GM23248 (cell line): Measurements from ENCODE around the gene PLA2G2E. TPM values are rescaled to one million over a fixed set of nuclear protein-coding genes. Genes with fewer than 3 reads are reported as not detected.
A peak's percentile ranks its signal among the peaks of the same experiment; 100 is the strongest.

Experiments
- DNase-seq: peaks from one replicate; pipeline ENCODE4 v3.0.0-alpha.2; 2015
- H2AFZ ChIP-seq: fragments of 200-600 bp; sonication (generic); 2 replicates; pipeline ENCODE4 v1.6.1; 2016; ENCODE audit warnings: antibody characterized with exemption
- H3F3A ChIP-seq: fragments of 200-600 bp; sonication (generic); 2 replicates; pipeline ENCODE4 v1.6.1; 2016; ENCODE audit warnings: mild to moderate bottlenecking, antibody characterized with exemption, mixed run types; ENCODE audit not compliant: insufficient read depth
- H3K27ac ChIP-seq: fragments of 200-600 bp; sonication (generic); 2 replicates; pipeline ENCODE4 v1.5.1; 2016; ENCODE audit warnings: mild to moderate bottlenecking
- H3K27me3 ChIP-seq: fragments of 200-600 bp; sonication (generic); replicated peaks from 2 replicates; pipeline ENCODE4 v1.6.1; 2016; ENCODE audit warnings: mild to moderate bottlenecking; ENCODE audit not compliant: insufficient read depth
- H3K36me3 ChIP-seq: fragments of 200-600 bp; sonication (generic); 2 replicates; pipeline ENCODE4 v1.6.1; 2016; ENCODE audit warnings: low read depth, mild to moderate bottlenecking
- H3K4me1 ChIP-seq: fragments of 200-600 bp; sonication (generic); 2 replicates; pipeline ENCODE4 v1.6.1; 2016; ENCODE audit warnings: mild to moderate bottlenecking; ENCODE audit not compliant: insufficient read depth
- H3K4me2 ChIP-seq: fragments of 200-600 bp; sonication (generic); one replicate; pipeline ENCODE4 v1.6.1; 2016; ENCODE audit warnings: mild to moderate bottlenecking; ENCODE audit not compliant: unreplicated experiment
- H3K4me3 ChIP-seq: fragments of 200-600 bp; sonication (generic); 2 replicates; pipeline ENCODE4 v1.5.1; 2016; ENCODE audit warnings: mild to moderate bottlenecking
- H3K79me2 ChIP-seq: fragments of 200-600 bp; sonication (generic); 2 replicates; pipeline ENCODE4 v1.6.1; 2016; ENCODE audit warnings: mild to moderate bottlenecking; ENCODE audit not compliant: insufficient read depth
- H3K9ac ChIP-seq: fragments of 200-600 bp; sonication (generic); 2 replicates; pipeline ENCODE4 v1.6.1; 2016; ENCODE audit warnings: mild to moderate bottlenecking
- H3K9me2 ChIP-seq: fragments of 200-600 bp; sonication (generic); 2 replicates; pipeline ENCODE4 v1.6.1; 2016; ENCODE audit warnings: mixed run types, mild to moderate bottlenecking, moderate library complexity; ENCODE audit not compliant: insufficient read depth
- H3K9me3 ChIP-seq: fragments of 200-600 bp; sonication (generic); one replicate; pipeline ENCODE4 v1.6.1; 2017; ENCODE audit warnings: low read depth
- H4K20me1 ChIP-seq: fragments of 200-600 bp; sonication (generic); 2 replicates; pipeline ENCODE4 v1.6.0; 2016; ENCODE audit not compliant: insufficient read depth
- EZH2 ChIP-seq: fragments of 200-600 bp; sonication (generic); IDR thresholded peaks from 2 replicates; pipeline ENCODE4 v1.6.1; 2018; ENCODE audit warnings: antibody characterized with exemption, mild to moderate bottlenecking; ENCODE audit not compliant: insufficient read depth, poor library complexity, severe bottlenecking
- EZH2phosphoT487 ChIP-seq: fragments of 200-600 bp; sonication (generic); IDR thresholded peaks from 2 replicates; pipeline ENCODE4 v1.6.1; 2018; ENCODE audit warnings: antibody characterized with exemption, moderate library complexity, mild to moderate bottlenecking, low read depth; ENCODE audit not compliant: insufficient read depth
- WGBS, 2 experiments: methylation state at CpG; one replicate each; pipeline ENCODE4 v1.1.6; 2015 to 2017; ENCODE audit warnings: low lambda C conversion rate in 2 of 2, low coverage in 1 of 2; ENCODE audit errors: missing lambda C conversion rate in 2 of 2; 5-methylcytosine and 5-hydroxymethylcytosine counted together
- in situ Hi-C: fragments of 300-500 bp; cut with MboI; formaldehyde crosslinking; loops from 2 replicates; pipeline ENCODE4 v1.15.0; 2020
- polyA plus RNA-seq: library from polyadenylated mRNA; unstranded; fragments of >200 nt; fragmentation: Nextera tagmentation; extraction: Ambion mirVana; gene quantifications from 2 replicates; pipeline ENCODE4 v1.2.1, GENCODE V29; 2016
- total RNA-seq: library from RNA; depleted of rRNA; stranded (reverse); fragments of >200 nt; shearing (Covaris generic); gene quantifications from 2 replicates; pipeline ENCODE4 v1.2.3, GENCODE V29; 2014

Gene PLA2G2E
- total and polyA plus RNA-seq, 2 experiments from 2014 or later, result not detected

- no peak overlapping the region for H3K4me2 ChIP-seq
- 0 out of 2 replicates have a peak, but pooled peaks cover 20% of the 10 kb centered on the region for H3K36me3 ChIP-seq
- H4K20me1 ChIP-seq, result peaks cover 9% of the 10 kb centered on the region
Observed at GRCh38 chr1:19889656-19890055, 33.8 kb downstream of the PLA2G2E start.

GRCh38 chr1:19888112-19888511 lies 35.3 kb downstream of the PLA2G2E start:
- TF ChIP-seq EZH2 (no peak), EZH2phosphoT487 (no peak)

More at GRCh38 chr1:19889656-19890055, 33.8 kb downstream of the PLA2G2E start:
- TF ChIP-seq EZH2phosphoT487 (no peak), EZH2 (no peak)
- no peak overlapping the region for H3K27ac ChIP-seq
- H3F3A ChIP-seq, result peaks cover 14% of the 10 kb centered on the region
- in situ Hi-C loops, result no loop called here
- no peaks in the 10 kb centered on the region for H3K9me2 ChIP-seq
- no peak overlapping the region for H3K9ac ChIP-seq
- no peak overlapping the region for H2AFZ ChIP-seq
- H3K4me3 ChIP-seq, result no peak overlapping the region
- no peak for DNase-seq
- H3K4me1 ChIP-seq, result peaks cover 24% of the 10 kb centered on the region
- no peaks in the 10 kb centered on the region for H3K27me3 ChIP-seq
- peaks cover 100% of the 10 kb centered on the region for H3K79me2 ChIP-seq
- H3K9me3 ChIP-seq, result no peaks in the 10 kb centered on the region

GRCh38 chr1:19885821-19886220 lies 37.6 kb downstream of the PLA2G2E start:
- Histone ChIP-seq H3K9me3 (no peaks in the 10 kb centered on the region), H3K4me2 (no peak overlapping the region), H4K20me1 (peaks cover 9% of the 10 kb centered on the region), H3K4me3 (no peak overlapping the region), H3K4me1 (peaks cover 34% of the 10 kb centered on the region), H2AFZ (no peak overlapping the region), H3K9me2 (no peaks in the 10 kb centered on the region), H3K27me3 (no peaks in the 10 kb centered on the region), H3F3A (peaks cover 17% of the 10 kb centered on the region), H3K79me2 (peaks cover 82% of the 10 kb centered on the region), H3K36me3 (0 out of 2 replicates have a peak, but pooled peaks cover 6% of the 10 kb centered on the region), H3K9ac (no peak overlapping the region), H3K27ac (no peak overlapping the region)
- in situ Hi-C loops, result no loop called here
- peak; percentile 56 for DNase-seq
- WGBS, 2 experiments, result 78 to 88% methylated on average over 2 of the region's 2 CpGs
- TF ChIP-seq EZH2, result no peak
- no peak for TF ChIP-seq EZH2phosphoT487

More at GRCh38 chr1:19888112-19888511, 35.3 kb downstream of the PLA2G2E start:
- H3K27ac ChIP-seq, result no peak overlapping the region
- no peak overlapping the region for H2AFZ ChIP-seq
- H3K9me2 ChIP-seq, result no peaks in the 10 kb centered on the region
- 94% methylated on average over 1 of the region's 1 CpG for WGBS, 2 experiments
- peaks cover 34% of the 10 kb centered on the region for H3K4me1 ChIP-seq
- in situ Hi-C loops, result no loop called here
- H3K9me3 ChIP-seq, result no peaks in the 10 kb centered on the region
- H3F3A ChIP-seq, result peaks cover 14% of the 10 kb centered on the region
- H3K4me3 ChIP-seq, result no peak overlapping the region
- H3K27me3 ChIP-seq, result no peaks in the 10 kb centered on the region
- 0 out of 2 replicates have a peak, but pooled peaks cover 11% of the 10 kb centered on the region for H3K36me3 ChIP-seq
- H3K4me2 ChIP-seq, result no peak overlapping the region
- H3K79me2 ChIP-seq, result peaks cover 100% of the 10 kb centered on the region
- H3K9ac ChIP-seq, result no peak overlapping the region
- peaks cover 9% of the 10 kb centered on the region for H4K20me1 ChIP-seq
- no peak for DNase-seq

- H4K20me1 ChIP-seq, result peaks cover 4% of the 10 kb centered on the region; the same call in 1 of the 2 replicates
- no peak overlapping the region for H2AFZ ChIP-seq
- no peak for DNase-seq
- in situ Hi-C loops, result no loop called here
- 72 to 77% methylated on average over 2 of the region's 2 CpGs for WGBS, 2 experiments
- H3F3A ChIP-seq, result peaks cover 17% of the 10 kb centered on the region
- TF ChIP-seq EZH2phosphoT487 (no peak), EZH2 (no peak)
- no peaks in the 10 kb centered on the region for H3K9me3 ChIP-seq
- no peaks in the 10 kb centered on the region for H3K27me3 ChIP-seq
- H3K27ac ChIP-seq, result no peak overlapping the region
- peak overlapping the region; percentile 91 for H3K4me3 ChIP-seq
- H3K4me2 ChIP-seq, result peak overlapping the region; percentile 89
- H3K79me2 ChIP-seq, result peaks cover 67% of the 10 kb centered on the region
- H3K4me1 ChIP-seq, result peaks cover 27% of the 10 kb centered on the region
- H3K9me2 ChIP-seq, result no peaks in the 10 kb centered on the region
- no peaks in the 10 kb centered on the region for H3K36me3 ChIP-seq
- 0 out of 2 replicates have a peak overlapping the region, but pooled peaks have one; percentile 88 for H3K9ac ChIP-seq
Observed at GRCh38 chr1:19884312-19884711, 39.1 kb downstream of the PLA2G2E start.
